BLaER1 treated with 17β-estradiol and CSF1 and Interleukin-3, amounts not matched to agents 10 nM and 100 nM (cell line): ENCODE results near the gene LHFPL6.

ENCODE experiments used
- H3K27ac ChIP-seq, 11 experiments: shearing (Covaris generic); formaldehyde crosslinking; 2 replicates each; pipeline ENCODE4 v1.8.1; 2022
- H3K27me3 ChIP-seq, 11 experiments: shearing (Covaris generic); formaldehyde crosslinking; 2 replicates each; pipeline ENCODE4 v1.8.1; 2022
- H3K36me3 ChIP-seq, 11 experiments: shearing (Covaris generic); formaldehyde crosslinking; 2 replicates each; pipeline ENCODE4 v1.8.1; 2022
- H3K4me1 ChIP-seq, 10 experiments: shearing (Covaris generic); formaldehyde crosslinking; 2 replicates each; pipeline ENCODE4 v1.8.1; 2022
- H3K4me2 ChIP-seq, 11 experiments: shearing (Covaris generic); formaldehyde crosslinking; 2 replicates each; pipeline ENCODE4 v1.8.1; 2022
- H3K4me3 ChIP-seq, 10 experiments: shearing (Covaris generic); formaldehyde crosslinking; 2 replicates each; pipeline ENCODE4 v1.8.1; 2022
- H3K9ac ChIP-seq, 11 experiments: shearing (Covaris generic); formaldehyde crosslinking; 2 replicates each; pipeline ENCODE4 v1.8.1; 2022
- H3K9me3 ChIP-seq, 11 experiments: shearing (Covaris generic); formaldehyde crosslinking; replicated peaks in 1 of 11; 2 replicates each; pipeline ENCODE4 v1.8.1; 2022
- H4K20me1 ChIP-seq, 11 experiments: shearing (Covaris generic); formaldehyde crosslinking; 2 replicates each; pipeline ENCODE4 v1.8.1; 2022
- Cebpa-rat ChIP-seq, 11 experiments: shearing (Covaris generic); IDR thresholded peaks; 2 replicates each; pipeline ENCODE4 v1.8.1; 2022

Gene LHFPL6

GRCh38 chr13:39494633-39495032 is 108.4 kb downstream of the LHFPL6 start:
- Histone ChIP-seq H3K4me3 (no peak overlapping the region), H3K27ac (no peak overlapping the region), H3K4me1 (no peaks in the 10 kb centered on the region), H3K9ac (no peak overlapping the region), H3K36me3 (no peaks in the 10 kb centered on the region), H4K20me1 (no peaks in the 10 kb centered on the region), H3K4me2 (no peak overlapping the region), H3K9me3 (no peaks in the 10 kb centered on the region), H3K27me3 (no peaks in the 10 kb centered on the region)
- TF ChIP-seq Cebpa-rat (IDR thresholded peaks at IDR 0.05), result no peak

GRCh38 chr13:39494006-39494405 is 109.0 kb downstream of the LHFPL6 start:
- TF ChIP-seq Cebpa-rat (IDR thresholded peaks at IDR 0.05), result no peak
- H3K4me1 ChIP-seq, result no peaks in the 10 kb centered on the region
- H3K9me3 ChIP-seq, result no peaks in the 10 kb centered on the region
- no peak overlapping the region for H3K27ac ChIP-seq
- H3K9ac ChIP-seq, result no peak overlapping the region
- no peaks in the 10 kb centered on the region for H3K36me3 ChIP-seq
- no peaks in the 10 kb centered on the region for H3K27me3 ChIP-seq
- H3K4me2 ChIP-seq, result no peak overlapping the region
- no peak overlapping the region for H3K4me3 ChIP-seq
- H4K20me1 ChIP-seq, result no peaks in the 10 kb centered on the region

- H3K4me1 ChIP-seq, result peaks cover 0 to 2% (median 0%) of the 10 kb centered on the region in 10 experiments; a peak in 1 of 20 replicates
- H3K27me3 ChIP-seq, result no peaks in the 10 kb centered on the region
- H3K9me3 ChIP-seq, result no peaks in the 10 kb centered on the region
- no peak overlapping the region for H3K4me2 ChIP-seq
- no peak for TF ChIP-seq Cebpa-rat (IDR thresholded peaks at IDR 0.05)
- H3K27ac ChIP-seq, result no peak overlapping the region
- H3K9ac ChIP-seq, result no peak overlapping the region
- H3K4me3 ChIP-seq, result no peak overlapping the region
- no peaks in the 10 kb centered on the region for H4K20me1 ChIP-seq
- no peaks in the 10 kb centered on the region for H3K36me3 ChIP-seq
Observed at GRCh38 chr13:39490136-39490535, 112.9 kb downstream of the LHFPL6 start.

- no peak overlapping the region for H3K4me2 ChIP-seq
- H4K20me1 ChIP-seq, result no peaks in the 10 kb centered on the region
- peaks cover 0 to 8% (median 0%) of the 10 kb centered on the region in 10 experiments; a peak in 2 of 20 replicates for H3K4me1 ChIP-seq
- no peaks in the 10 kb centered on the region for H3K36me3 ChIP-seq
- TF ChIP-seq Cebpa-rat (IDR thresholded peaks at IDR 0.05), result no peak
- no peak overlapping the region for H3K9ac ChIP-seq
- no peaks in the 10 kb centered on the region for H3K27me3 ChIP-seq
- no peak overlapping the region for H3K27ac ChIP-seq
- H3K9me3 ChIP-seq, result no peaks in the 10 kb centered on the region
- no peak overlapping the region for H3K4me3 ChIP-seq
Observed at GRCh38 chr13:39486758-39487157, 116.2 kb downstream of the LHFPL6 start.

GRCh38 chr13:39485314-39485700 is 117.7 kb downstream of the LHFPL6 start:
- Histone ChIP-seq H3K27ac (no peak overlapping the region), H3K4me3 (no peak overlapping the region), H3K4me1 (peaks cover 0 to 8% (median 0%) of the 10 kb centered on the region in 10 experiments; a peak in 2 of 20 replicates), H4K20me1 (no peaks in the 10 kb centered on the region), H3K4me2 (no peak overlapping the region; a peak in 1 of 22 replicates), H3K9ac (no peak overlapping the region), H3K36me3 (no peaks in the 10 kb centered on the region), H3K9me3 (no peaks in the 10 kb centered on the region), H3K27me3 (no peaks in the 10 kb centered on the region)
- TF ChIP-seq Cebpa-rat (IDR thresholded peaks at IDR 0.05), result no peak

- Histone ChIP-seq H3K9ac (no peak overlapping the region), H3K27ac (no peak overlapping the region), H3K4me1 (peaks cover 0 to 8% (median 0%) of the 10 kb centered on the region in 10 experiments; a peak in 2 of 20 replicates), H3K9me3 (no peaks in the 10 kb centered on the region), H3K4me2 (peak overlapping the region in 1 of 11 experiments; percentile 16; a peak in 1 of 22 replicates), H3K4me3 (no peak overlapping the region), H4K20me1 (no peaks in the 10 kb centered on the region), H3K36me3 (no peaks in the 10 kb centered on the region), H3K27me3 (no peaks in the 10 kb centered on the region)
- no peak for TF ChIP-seq Cebpa-rat (IDR thresholded peaks at IDR 0.05)
Observed at GRCh38 chr13:39484506-39485313, 118.3 kb downstream of the LHFPL6 start.

- Histone ChIP-seq H3K36me3 (no peaks in the 10 kb centered on the region), H3K9ac (no peak overlapping the region), H3K27ac (no peak overlapping the region), H3K4me2 (no peak overlapping the region), H4K20me1 (no peaks in the 10 kb centered on the region), H3K4me3 (no peak overlapping the region), H3K9me3 (no peaks in the 10 kb centered on the region), H3K4me1 (peaks cover 0 to 8% (median 0%) of the 10 kb centered on the region in 10 experiments; a peak in 2 of 20 replicates), H3K27me3 (no peaks in the 10 kb centered on the region)
- TF ChIP-seq Cebpa-rat (IDR thresholded peaks at IDR 0.05), result no peak
Observed at GRCh38 chr13:39483326-39483725, 119.7 kb downstream of the LHFPL6 start.

- Histone ChIP-seq H3K9ac (no peak overlapping the region), H3K27me3 (no peaks in the 10 kb centered on the region), H3K4me3 (no peak overlapping the region), H4K20me1 (no peaks in the 10 kb centered on the region), H3K9me3 (no peaks in the 10 kb centered on the region), H3K4me1 (peaks cover 0 to 8% (median 0%) of the 10 kb centered on the region in 10 experiments; a peak in 2 of 20 replicates), H3K27ac (no peak overlapping the region), H3K36me3 (no peaks in the 10 kb centered on the region), H3K4me2 (no peak overlapping the region)
- TF ChIP-seq Cebpa-rat (IDR thresholded peaks at IDR 0.05), result no peak
Observed at GRCh38 chr13:39481491-39481890, 121.5 kb downstream of the LHFPL6 start.

- Histone ChIP-seq H3K27ac (no peak overlapping the region), H3K36me3 (no peaks in the 10 kb centered on the region), H3K4me2 (no peak overlapping the region), H4K20me1 (no peaks in the 10 kb centered on the region), H3K4me3 (no peak overlapping the region), H3K27me3 (no peaks in the 10 kb centered on the region), H3K4me1 (no peaks in the 10 kb centered on the region), H3K9ac (no peak overlapping the region), H3K9me3 (no peaks in the 10 kb centered on the region)
- TF ChIP-seq Cebpa-rat (IDR thresholded peaks at IDR 0.05), result no peak
Observed at GRCh38 chr13:39474600-39474999, 128.4 kb downstream of the LHFPL6 start.

GRCh38 chr13:39469676-39470075 is 133.3 kb downstream of the LHFPL6 start:
- Histone ChIP-seq H3K36me3 (no peaks in the 10 kb centered on the region), H3K9me3 (no peaks in the 10 kb centered on the region), H3K9ac (no peak overlapping the region), H3K27ac (no peak overlapping the region), H3K4me2 (no peak overlapping the region), H3K4me1 (no peaks in the 10 kb centered on the region), H4K20me1 (no peaks in the 10 kb centered on the region), H3K4me3 (no peak overlapping the region), H3K27me3 (no peaks in the 10 kb centered on the region)
- TF ChIP-seq Cebpa-rat (IDR thresholded peaks at IDR 0.05), result no peak
